Fibroblast of skin of right quadriceps (primary cell): ENCODE data around the gene PHF21A.
"Not testable (repeated sequence)": the region's sequence is repeated elsewhere in the genome, so short reads cannot be mapped to it uniquely, and the experiment has no call there.

ENCODE experiments used
- DNase-seq: peaks from one replicate; pipeline ENCODE4 v3.0.0-alpha.2; 2013

The PHF21A gene

GRCh38 chr11:46026606-46027293 is 94.5 kb downstream of the PHF21A start:
- DNase-seq: peak; percentile 53

DNA sequence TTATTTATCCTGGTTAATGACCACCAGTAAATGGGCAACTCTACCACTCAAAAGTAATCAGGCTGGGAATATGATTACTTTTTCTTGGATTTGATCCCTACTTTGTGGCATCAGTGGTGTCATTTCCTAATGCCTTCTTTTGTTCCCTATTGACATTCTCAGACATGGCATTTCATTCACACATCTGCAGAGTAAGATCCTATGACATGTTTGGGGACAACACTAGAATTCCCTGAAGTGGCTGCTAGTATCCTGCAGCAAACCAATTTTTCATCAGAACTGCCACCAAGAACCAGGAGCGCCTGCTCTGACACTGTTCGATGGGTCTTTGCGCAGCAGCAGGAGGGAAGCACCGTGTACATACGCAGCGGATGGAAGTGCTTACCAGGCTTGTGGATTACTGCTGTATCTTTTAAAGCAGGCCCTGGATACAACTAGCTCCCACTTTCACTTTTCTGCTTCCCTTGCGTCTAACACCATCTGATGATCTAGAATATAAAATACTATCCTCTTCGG is 101.1 kb downstream of the PHF21A start:
- no peak for DNase-seq

DNA sequence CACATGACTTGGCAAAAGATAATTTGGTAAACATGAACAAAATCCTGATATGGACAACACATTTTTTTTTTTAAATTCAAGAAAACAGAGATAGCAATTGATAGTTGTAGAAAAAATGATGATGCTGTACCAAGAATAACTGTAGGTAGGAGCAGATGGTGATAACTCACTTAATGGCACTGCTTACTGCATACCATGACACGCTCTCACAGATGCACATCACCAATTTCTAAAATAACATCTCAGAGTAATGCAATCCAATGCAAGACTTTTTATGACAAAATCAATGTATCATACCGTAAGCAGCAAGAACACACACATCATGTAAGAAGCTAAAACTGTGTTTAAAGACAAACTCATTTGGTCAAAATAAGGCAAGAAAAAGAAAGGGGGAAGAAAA is 102.6 kb downstream of the PHF21A start:
- DNase-seq: no peak

DNA sequence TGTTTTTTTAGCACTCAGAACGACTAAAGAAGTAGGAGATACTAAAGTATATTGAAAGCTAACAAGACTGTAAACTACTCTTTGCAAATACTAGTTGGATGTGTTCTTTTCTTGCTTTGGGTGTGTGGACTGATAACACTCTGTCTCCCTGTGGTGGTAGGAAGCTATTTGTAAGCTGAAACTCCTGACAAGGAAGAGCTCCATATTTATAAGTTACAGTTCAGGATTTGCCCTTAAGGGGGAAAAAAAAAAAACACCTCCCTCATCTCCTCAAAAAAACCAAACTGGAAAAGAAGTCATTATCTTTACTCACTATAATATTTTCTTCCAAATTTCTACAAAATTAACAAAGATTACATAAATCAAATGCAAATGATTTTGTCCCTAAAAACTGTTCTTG is 103.9 kb downstream of the PHF21A start:
- no peak for DNase-seq

DNA sequence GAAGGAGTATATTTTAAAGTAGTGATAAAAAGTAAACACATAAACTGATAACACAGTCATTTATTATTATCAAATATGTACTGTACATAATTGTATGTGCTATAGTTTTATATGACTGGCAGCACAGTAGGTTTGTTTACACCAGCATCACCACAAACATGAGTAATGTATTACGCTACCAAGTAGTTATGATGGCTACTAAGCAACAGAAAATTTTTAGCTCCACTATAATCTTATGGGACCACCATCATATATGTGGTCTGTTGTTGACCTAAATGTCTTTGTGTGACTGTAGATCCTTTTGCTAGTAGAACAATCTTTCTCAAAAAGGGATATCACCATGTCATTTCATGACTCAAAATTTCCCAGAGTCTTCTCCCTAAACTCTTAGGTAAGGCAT is 105.3 kb downstream of the PHF21A start:
- DNase-seq: no peak

DNA sequence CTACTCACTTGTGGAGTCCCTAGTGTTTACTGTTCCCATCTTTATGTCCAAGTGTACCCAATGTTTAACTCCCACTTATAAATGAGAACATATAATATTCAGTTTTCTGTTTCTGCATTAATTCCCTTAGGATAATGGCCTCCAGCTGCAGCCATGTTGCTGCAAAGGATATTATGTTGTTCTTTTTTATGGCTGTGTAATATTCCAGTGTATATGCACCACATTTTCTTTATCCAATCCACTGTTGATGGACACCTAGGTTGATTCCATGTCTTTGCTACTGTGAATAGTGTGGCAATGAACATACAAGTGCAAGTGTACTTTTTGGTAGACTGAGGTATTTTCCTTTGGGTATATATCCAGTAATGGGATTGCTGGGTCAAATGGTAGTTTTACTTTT is 107.1 kb downstream of the PHF21A start:
- DNase-seq: not testable (repeated sequence)

DNA sequence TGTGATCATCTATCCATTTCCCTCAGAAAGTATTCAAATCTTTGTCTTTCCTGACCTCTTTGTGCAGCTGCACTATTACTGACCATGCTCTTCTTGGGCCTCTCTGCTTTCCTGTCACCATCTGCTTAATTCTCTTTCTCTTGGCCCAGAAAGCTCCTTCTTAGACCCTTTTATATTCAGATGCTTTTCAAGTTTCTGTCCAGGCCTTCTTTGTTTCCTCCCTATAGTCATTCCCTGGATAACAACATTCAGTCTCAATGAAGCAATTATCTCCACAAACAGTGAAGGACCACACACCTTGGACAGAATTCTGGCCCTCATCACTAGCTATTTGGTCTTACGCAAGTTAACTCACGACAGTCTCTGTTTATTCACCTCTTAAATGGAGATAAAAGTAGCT is 109.1 kb downstream of the PHF21A start:
- DNase-seq: no peak

GRCh38 chr11:46010100-46010499 is 111.2 kb downstream of the PHF21A start:
- DNase-seq: no peak

DNA sequence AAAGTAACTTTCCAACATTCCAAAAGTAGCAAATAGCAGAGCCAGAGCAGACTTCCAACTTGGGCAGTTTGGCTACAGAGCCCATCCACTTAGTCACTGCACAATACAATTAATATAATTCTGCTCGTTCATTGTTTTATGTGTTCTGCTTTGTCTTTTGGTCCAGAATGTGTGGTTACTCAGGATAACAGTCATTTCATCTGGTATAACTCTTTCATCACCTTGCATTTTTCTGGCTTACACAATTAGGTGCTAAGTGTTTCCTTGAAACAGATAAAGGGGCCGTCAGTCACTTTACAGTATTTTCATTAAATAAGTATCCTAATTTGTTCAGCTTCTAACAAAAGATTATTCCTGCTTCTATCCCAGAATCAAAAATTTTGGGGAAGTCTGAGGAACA is 111.6 kb downstream of the PHF21A start:
- DNase-seq: no peak

GRCh38 chr11:46006418-46007070 is 114.7 kb downstream of the PHF21A start:
- peak; percentile 73 for DNase-seq

- peak; percentile 56 for DNase-seq
Measured at GRCh38 chr11:46003572-46003971, 117.7 kb downstream of the PHF21A start.

DNA sequence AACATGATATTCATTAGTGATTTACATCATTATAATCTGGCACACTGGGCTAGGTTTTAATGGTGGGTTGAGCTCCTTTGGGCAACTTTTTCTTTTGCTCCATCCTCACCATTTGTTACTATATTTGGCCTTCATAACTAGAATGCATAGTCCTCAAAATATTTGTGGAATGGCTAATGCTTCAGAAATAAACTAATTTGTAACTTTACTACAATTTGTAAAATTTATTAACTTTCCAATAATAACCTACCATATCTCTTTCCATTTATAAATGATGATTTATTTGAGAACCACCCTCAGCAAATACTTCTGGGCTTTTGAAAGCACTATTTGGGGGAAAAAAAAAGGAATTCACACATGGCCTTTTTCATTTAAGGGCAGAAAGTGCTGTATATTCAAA is 119.1 kb downstream of the PHF21A start:
- DNase-seq: peak; percentile 46

DNA sequence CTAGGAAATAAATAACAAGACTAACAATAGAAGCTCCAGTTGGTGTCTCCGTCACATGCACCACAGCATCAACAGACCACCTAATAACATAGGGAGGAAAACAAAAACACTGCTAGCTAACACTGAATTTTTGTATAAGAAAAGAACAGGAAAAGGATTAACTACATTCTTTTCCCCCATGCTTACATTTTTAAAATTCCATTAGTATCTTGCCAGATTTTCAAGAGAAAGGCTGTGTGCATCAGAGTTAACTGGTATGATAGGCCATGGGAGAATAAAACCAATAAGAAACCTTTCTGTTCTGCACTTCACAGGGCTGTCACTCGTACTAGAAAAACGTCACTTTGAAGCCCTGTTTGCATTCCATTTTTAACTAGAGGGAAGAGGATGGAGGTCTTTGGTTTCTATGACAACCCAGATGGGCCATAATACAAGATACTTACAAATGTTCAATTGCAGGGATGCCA is 119.8 kb downstream of the PHF21A start:
- DNase-seq: peak; percentile 77

- no peak for DNase-seq
Measured at GRCh38 chr11:45997599-45997998, 123.7 kb downstream of the PHF21A start.

- no peak for DNase-seq
Measured at GRCh38 chr11:45995342-45995734, 125.9 kb downstream of the PHF21A start.

- DNase-seq: peak; percentile 90
Measured at GRCh38 chr11:45994371-45995341, 126.6 kb downstream of the PHF21A start.

DNA sequence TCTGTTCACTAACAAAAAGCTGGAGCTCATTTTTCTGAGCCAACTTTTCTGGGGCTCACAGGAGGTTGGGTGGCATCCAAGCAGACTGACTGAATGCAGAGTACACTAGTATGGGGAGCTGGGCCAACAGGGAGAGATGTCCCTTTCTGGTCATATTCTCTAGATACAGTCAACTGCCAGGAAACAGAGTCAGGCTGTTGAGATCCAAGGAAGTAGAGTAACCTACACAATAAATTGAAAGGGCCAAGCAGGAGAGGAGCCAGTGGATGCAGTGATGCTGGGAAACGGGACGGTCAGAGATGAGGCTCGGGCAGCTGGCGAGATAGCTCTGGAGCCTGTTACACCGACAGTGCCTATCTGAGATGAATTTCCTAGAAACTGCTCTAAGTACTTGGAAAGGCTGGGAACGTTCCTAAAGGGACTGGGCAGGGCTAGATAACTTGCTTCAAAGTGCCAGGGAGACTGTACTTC is 127.7 kb downstream of the PHF21A start:
- DNase-seq: peak; percentile 60

DNA sequence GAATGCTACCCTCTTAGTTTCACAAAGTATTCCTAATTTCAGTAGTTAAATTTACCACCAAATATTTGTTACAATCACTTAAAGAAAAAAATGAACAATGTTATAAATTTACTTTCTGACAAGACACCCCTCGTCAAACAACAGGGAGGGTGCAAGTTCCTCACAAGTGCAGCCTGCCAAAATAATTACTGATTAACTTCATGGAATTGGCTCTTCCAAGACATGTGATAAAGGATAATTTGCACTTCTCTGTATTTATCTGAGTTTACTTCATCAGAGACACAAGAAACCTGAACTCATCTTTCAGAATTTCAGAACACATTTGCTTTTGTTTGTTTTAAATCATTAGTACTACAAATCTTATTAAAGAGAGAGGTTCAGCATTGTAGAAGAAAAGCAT is 132.3 kb downstream of the PHF21A start:
- DNase-seq: no peak

- no peak for DNase-seq
Measured at GRCh38 chr11:45985212-45985611, 136.0 kb downstream of the PHF21A start.

DNA sequence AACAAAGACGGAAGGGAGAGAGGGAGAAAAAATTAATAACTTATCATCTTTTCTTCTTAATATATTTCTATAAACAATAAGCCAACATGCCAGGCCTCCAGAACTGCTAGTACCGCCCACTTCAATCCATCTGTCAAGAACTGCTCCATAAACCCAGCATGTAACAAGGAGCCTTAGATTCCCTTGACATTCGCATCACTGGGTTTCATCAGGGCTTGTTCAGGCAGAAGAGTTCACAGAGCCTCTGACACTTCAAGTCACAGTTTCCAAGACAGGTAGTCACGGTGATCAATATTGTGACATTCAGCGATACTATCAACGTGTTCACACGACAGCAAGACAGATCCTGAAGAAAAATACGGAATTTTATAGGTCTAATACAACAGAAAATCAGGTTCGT is 137.1 kb downstream of the PHF21A start:
- DNase-seq: no peak

DNA sequence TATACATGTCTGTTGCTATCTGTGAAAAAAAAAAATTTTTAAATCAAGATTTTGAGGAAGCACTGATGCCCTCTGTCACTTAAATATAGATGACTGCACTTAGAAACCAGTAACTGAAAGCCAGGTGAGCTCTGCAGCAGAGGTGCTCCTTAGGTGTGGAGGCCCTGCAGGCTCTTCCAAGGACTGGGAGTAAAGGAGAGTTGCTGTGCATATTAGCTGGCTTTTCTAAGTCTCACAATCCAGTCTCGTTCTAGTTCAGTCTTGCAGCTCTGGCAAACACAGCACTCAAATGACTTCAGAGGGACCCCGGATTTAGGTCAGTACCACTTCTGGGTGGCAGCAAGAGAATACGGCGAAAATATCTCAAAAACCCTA is 137.8 kb downstream of the PHF21A start:
- DNase-seq: no peak

DNA sequence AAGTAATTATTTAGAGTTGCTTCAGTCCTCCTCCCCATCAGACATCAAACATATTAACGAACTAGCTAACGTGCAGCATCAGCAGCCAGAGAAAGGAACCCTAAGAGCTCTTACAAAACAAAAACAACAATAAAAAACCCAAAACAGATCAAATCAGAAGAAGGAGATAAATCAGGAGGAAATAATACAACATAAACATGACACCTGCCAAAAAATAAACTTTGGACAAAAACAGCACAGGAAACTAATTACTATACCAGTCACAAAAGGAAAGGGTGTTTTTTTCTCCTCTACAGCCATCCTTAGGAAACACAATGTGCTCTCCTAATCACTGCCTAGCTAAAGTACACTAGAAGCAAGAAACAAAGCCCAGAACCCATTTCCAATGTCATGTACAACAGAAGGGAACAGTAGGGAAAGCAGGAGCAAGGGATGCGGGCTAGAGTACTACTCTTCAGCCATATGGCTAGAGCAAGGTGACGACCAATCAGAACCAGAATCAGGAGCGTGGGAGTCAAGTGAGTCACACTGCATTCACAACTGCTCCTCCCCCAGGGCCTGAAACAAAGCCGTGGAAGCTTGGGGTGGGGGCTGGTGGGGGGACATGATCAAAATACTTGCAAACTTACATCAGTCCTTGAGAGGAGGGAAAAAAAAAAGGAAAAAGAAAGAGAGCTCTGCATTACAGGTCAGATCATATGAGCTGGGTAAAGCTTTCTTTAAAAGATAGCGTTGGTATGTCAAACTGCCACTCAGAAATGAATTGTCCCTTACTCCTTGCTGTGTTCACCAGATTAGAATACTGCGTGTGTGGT is 138.4 kb downstream of the PHF21A start:
- DNase-seq: peak; percentile 95
